ENCODE measurements around the gene KRT6C. TPM values are rescaled to one million over a fixed set of nuclear protein-coding genes. Genes with fewer than 3 reads are reported as not detected.

Gene KRT6C
- total and polyA plus RNA-seq, 9 donors = 0.17 TPM; not detected in 8

GRCh38 chr12:52519826-52520662 lies 46.4 kb upstream of the KRT6C start, which contains the start of gene KRT5:
Gene KRT5, minus strand, starts transcription at chr12:52520394. Its CDS starts 98 bp downstream, at chr12:52520296.
- Histone ChIP-seq H3K27me3 (no peaks in the 10 kb centered on the region), H3K9me3 (no peaks in the 10 kb centered on the region), H3K4me3 (no peak within 1 kb of the TSS), H3K4me1 (ENCODE audit: insufficient read depth) (no peaks in the 10 kb centered on the region), H3K27ac (no peak within 1 kb of the TSS), H3K36me3 (no peaks in the 10 kb centered on the region)
- TF ChIP-seq CTCF (IDR thresholded peaks at IDR 0.05) (no peak), EP300 (IDR thresholded peaks at IDR 0.05) (no peak), POLR2A (IDR thresholded peaks at IDR 0.05) (no peak)
- WGBS, 3 donors = 81 to 88% (median 82%) methylated on average over 29 of the region's 29 CpGs
- no peak for DNase-seq
- intact Hi-C loops (cut with DNase I) = no loop called here

GRCh38 chr12:52519387-52519703 lies 45.7 kb upstream of the KRT6C start:
- H3K36me3 ChIP-seq = no peaks in the 10 kb centered on the region
- 62 to 79% (median 71%) methylated on average over 3 of the region's 3 CpGs for WGBS, 3 donors
- no peak overlapping the region for H3K27ac ChIP-seq
- intact Hi-C loops (cut with DNase I) = no loop called here
- TF ChIP-seq CTCF (IDR thresholded peaks at IDR 0.05) (no peak), POLR2A (IDR thresholded peaks at IDR 0.05) (no peak), EP300 (IDR thresholded peaks at IDR 0.05) (no peak)
- no peaks in the 10 kb centered on the region for H3K9me3 ChIP-seq
- no peak for DNase-seq
- no peak overlapping the region for H3K4me3 ChIP-seq
- no peaks in the 10 kb centered on the region for H3K27me3 ChIP-seq
- no peaks in the 10 kb centered on the region for H3K4me1 ChIP-seq (ENCODE audit: insufficient read depth)

GRCh38 chr12:52518574-52519386 lies 45.2 kb upstream of the KRT6C start:
- 68 to 74% (median 71%) methylated on average over 8 of the region's 8 CpGs for WGBS, 3 donors
- H3K27me3 ChIP-seq = no peaks in the 10 kb centered on the region
- H3K9me3 ChIP-seq = no peaks in the 10 kb centered on the region
- no peaks in the 10 kb centered on the region for H3K36me3 ChIP-seq
- no peak overlapping the region for H3K4me3 ChIP-seq
- no peak for DNase-seq
- H3K4me1 ChIP-seq (ENCODE audit: insufficient read depth) = no peaks in the 10 kb centered on the region
- H3K27ac ChIP-seq = no peak overlapping the region
- TF ChIP-seq CTCF (IDR thresholded peaks at IDR 0.05) = no peak
- TF ChIP-seq EP300 (IDR thresholded peaks at IDR 0.05) = no peak
- TF ChIP-seq POLR2A (IDR thresholded peaks at IDR 0.05) = no peak
- intact Hi-C loops (cut with DNase I) = no loop called here

- Histone ChIP-seq H3K4me3 (no peak overlapping the region), H3K27ac (no peak overlapping the region), H3K4me1 (ENCODE audit: insufficient read depth) (no peaks in the 10 kb centered on the region), H3K36me3 (no peaks in the 10 kb centered on the region), H3K27me3 (no peaks in the 10 kb centered on the region), H3K9me3 (no peaks in the 10 kb centered on the region)
- WGBS, 3 donors = 85 to 90% (median 85%) methylated on average over 5 of the region's 5 CpGs
- no peak for TF ChIP-seq CTCF (IDR thresholded peaks at IDR 0.05)
- TF ChIP-seq EP300 (IDR thresholded peaks at IDR 0.05) = no peak
- no peak for TF ChIP-seq POLR2A (IDR thresholded peaks at IDR 0.05)
- intact Hi-C loops (cut with DNase I) = no loop called here
- DNase-seq = no peak
These were observed 44.3 kb upstream of the KRT6C start for GRCh38 chr12:52517888-52518287.
